Skeletal muscle cell (primary cell): ENCODE data around the gene NLRP13.
"Not testable (repeated sequence)": the region's sequence is repeated elsewhere in the genome, so short reads cannot be mapped to it uniquely, and the experiment has no call there.

Experiments
- DNase-seq: peaks from one replicate; pipeline ENCODE4 v3.0.0-alpha.2; 2010; ENCODE audit warnings: low read depth
- H3K4me3 ChIP-seq: 2 replicates; pipeline ENCODE4 v1.5.1; 2011; ENCODE audit warnings: low read depth, mild to moderate bottlenecking, control low read depth, low read length, moderate library complexity

Gene NLRP13, protein sequence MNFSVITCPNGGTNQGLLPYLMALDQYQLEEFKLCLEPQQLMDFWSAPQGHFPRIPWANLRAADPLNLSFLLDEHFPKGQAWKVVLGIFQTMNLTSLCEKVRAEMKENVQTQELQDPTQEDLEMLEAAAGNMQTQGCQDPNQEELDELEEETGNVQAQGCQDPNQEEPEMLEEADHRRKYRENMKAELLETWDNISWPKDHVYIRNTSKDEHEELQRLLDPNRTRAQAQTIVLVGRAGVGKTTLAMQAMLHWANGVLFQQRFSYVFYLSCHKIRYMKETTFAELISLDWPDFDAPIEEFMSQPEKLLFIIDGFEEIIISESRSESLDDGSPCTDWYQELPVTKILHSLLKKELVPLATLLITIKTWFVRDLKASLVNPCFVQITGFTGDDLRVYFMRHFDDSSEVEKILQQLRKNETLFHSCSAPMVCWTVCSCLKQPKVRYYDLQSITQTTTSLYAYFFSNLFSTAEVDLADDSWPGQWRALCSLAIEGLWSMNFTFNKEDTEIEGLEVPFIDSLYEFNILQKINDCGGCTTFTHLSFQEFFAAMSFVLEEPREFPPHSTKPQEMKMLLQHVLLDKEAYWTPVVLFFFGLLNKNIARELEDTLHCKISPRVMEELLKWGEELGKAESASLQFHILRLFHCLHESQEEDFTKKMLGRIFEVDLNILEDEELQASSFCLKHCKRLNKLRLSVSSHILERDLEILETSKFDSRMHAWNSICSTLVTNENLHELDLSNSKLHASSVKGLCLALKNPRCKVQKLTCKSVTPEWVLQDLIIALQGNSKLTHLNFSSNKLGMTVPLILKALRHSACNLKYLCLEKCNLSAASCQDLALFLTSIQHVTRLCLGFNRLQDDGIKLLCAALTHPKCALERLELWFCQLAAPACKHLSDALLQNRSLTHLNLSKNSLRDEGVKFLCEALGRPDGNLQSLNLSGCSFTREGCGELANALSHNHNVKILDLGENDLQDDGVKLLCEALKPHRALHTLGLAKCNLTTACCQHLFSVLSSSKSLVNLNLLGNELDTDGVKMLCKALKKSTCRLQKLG

DNA sequence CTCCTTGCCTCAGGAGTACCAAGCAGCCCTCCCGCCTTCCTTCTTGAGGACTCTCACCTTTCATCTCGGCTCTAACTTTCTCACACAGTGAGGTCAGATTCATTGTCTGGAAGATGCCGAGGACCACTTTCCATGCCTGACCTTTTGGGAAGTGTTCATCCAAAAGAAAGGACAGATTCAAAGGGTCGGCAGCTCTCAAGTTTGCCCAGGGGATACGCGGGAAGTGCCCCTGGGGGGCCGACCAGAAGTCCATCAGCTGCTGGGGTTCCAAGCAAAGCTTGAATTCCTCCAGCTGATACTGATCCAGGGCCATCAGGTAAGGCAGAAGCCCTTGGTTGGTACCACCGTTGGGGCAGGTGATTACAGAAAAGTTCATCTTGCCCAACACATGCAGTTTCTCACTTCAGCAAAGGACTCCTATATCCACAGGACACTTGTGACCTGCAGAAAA, at the start of gene NLRP13:
Gene NLRP13 (minus strand): TSS at position 401 of the 451 bp plus-strand sequence. CDS start 25 bp downstream, at position 376.
- H3K4me3 ChIP-seq = no peak within 1 kb of the TSS

DNA sequence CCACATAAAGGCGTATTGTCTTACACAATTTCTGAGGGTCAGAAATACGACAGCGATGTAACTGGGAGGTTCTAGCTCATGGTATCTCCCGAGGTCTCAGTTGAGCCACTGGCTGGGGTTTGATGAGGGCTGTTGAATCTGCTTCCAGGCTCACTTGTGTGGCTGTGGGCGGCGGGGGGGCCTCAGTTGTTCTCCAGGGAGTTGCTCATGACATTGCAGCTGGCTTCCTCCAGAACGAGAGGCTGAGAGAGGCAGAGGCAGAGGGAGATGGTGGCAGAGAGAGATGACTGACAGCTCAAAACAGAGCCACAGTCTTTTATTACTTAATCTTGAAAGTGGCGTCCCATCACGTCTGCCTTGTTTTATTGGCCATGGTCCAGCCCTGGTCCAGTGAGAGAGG, 48.3 kb upstream of the NLRP13 start:
- no peak overlapping the region for H3K4me3 ChIP-seq
- DNase-seq = no peak

More for the DNA sequence above, at the start of gene NLRP13:
- no peak for DNase-seq

DNA sequence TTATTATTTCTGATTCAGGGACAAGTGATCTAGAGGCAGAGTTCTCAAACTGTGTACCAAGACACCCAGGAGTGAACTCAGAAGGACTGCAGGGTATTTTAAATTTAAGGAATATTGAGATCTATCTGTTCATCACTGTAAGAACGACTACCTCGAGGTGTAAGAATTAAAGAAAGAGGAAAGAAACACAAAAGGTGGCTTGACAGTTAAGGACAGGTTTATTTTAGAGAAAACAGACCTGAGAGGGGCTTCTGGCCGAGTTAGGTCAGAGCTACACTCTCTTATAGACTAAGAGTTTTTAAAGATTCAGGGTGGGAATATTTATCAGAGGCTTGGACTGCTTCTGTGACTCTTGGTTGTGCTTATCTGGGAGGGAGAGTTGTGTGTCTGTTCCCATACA, 41.8 kb upstream of the NLRP13 start:
- no peak for DNase-seq
- H3K4me3 ChIP-seq = no peak overlapping the region

DNA sequence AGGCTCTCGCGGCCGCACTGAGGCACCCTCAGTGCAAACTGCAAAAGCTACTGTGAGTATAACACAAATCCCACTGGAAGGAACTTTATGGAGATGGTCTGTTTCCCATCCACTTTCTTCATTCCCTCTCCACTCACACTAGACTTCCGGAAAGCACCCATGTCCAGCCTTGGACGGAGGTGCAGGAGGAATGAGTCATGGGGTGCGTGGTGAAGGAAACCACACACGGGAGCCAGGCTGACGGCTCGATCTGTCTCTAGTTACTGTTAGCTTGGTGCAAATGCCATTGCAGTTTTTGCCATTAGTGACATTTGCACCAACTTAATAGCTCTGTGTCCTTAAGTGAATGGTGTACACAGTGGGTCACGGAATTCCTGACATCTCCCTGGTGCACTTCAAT, 30.1 kb upstream of the NLRP13 start:
- no peak for DNase-seq
- no peak overlapping the region for H3K4me3 ChIP-seq

DNA sequence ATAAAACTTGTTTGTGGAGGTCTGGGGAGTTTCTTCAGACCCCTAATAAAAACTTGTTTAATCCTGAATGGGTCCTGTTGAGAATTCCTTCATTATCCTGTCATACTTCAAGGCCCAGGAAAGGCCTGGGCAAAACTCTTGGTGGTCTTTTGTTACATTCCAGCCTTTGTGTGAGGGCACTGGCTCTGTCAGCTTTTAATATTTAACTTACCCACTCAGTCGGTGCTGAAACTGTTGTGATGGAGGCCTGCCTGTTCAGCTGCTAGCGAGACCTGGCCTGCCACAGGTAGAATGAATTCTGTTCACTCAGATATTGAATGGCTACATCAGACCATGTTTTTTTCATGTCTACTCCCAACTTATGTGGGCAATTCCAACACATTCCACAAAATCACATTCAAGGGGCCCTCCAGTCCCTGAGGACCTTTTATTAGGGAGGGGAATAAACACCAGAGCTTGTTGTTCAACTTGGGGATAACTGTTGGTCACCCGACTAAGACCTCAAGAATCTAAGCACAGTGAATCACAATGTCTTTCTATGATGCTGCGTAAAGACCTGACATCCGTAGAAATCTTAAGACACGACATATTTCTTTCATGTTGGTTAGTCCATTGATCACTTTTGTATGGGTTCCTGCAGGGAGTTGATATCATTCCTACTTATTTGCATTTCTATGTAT, 28.0 kb upstream of the NLRP13 start:
- no peak overlapping the region for H3K4me3 ChIP-seq
- DNase-seq = no peak

DNA sequence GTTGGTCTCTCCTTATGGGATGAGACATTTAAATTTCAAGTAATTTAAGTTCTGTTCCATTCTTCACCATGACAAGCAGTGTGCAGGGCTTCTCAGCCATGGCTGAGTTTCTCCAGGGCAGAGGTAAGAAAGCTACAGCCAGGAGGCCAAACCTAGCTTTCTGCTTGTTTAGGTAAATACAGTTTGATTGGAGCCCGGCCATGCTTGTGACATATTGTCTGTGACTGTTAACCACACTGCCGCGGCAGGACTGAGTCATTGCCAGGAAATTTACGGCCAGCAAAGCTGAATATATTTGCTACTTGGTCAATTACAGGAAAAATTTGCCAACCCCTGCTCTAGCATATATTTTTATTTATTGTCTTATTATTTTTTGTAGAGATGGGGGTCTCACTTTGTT, 26.2 kb upstream of the NLRP13 start:
- no peak for DNase-seq

DNA sequence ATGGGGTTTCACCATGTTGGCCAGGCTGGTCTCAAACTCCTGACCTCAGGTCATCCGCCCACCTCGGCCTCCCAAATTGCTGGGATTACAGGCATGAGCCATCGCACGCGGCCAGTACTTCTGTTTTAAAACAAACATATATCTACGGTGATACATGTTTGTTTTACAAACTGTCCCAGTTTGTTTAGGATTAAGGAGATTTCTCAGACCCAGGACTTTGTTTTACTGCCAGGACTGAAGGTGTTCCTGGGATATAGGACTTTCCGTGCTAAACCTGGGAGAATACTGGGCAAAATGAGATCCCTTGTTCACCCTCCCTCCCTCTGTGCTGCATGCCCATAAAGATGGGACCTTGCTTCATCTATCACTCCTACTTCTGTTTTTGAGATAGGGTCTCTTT, 24.3 kb upstream of the NLRP13 start:
- no peak for DNase-seq
- H3K4me3 ChIP-seq = no peak overlapping the region

More for the DNA sequence above, 26.2 kb upstream of the NLRP13 start:
- no peak overlapping the region for H3K4me3 ChIP-seq

GRCh38 chr19:55950566-55950965, 18.4 kb upstream of the NLRP13 start:
- DNase-seq, H3K4me3 ChIP-seq: not testable (repeated sequence)

DNA sequence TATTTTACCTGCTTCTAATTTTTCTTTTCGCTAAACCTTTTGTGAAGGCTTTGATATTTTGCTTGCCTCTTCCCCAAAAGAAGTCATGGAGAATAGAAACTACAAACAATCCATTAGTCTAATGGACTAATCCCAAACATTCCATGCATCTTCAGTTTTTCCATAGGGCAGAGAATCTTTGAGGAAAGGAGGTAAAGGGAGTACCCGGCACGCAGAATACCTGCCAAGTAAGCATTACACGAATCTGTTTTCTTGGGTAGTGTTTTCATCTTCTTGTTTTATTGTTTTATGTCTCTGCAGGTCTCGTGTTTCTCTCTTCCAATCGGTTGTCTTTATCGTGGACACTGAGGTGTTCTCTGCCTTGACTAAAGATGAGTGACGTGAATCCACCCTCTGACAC, 15.4 kb upstream of the NLRP13 start, which contains the start of gene NLRP8:
Gene NLRP8 (plus strand): TSS at position 301 of the 400 bp plus-strand sequence.
- H3K4me3 ChIP-seq = no peak within 1 kb of the TSS
- DNase-seq = no peak

DNA sequence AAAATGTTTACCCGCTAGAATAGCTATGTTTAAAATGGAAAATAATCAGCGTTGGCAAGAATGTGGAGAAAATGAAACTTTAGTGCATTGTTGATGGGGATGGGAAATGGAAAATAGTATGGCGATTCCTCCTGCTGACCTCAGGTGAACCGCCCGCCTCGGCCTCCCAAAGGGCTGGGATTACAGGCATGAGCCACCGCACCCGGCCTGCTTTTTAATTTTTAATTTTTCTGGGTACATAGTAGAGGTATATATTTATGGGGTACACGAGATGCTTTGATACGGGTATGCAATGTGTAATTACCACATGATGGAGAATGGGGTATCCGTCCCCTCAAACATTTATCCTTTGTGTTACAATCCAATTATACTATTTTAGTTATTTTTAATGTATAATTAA, 8.2 kb upstream of the NLRP13 start:
- no peak for DNase-seq
- H3K4me3 ChIP-seq = no peak overlapping the region

DNA sequence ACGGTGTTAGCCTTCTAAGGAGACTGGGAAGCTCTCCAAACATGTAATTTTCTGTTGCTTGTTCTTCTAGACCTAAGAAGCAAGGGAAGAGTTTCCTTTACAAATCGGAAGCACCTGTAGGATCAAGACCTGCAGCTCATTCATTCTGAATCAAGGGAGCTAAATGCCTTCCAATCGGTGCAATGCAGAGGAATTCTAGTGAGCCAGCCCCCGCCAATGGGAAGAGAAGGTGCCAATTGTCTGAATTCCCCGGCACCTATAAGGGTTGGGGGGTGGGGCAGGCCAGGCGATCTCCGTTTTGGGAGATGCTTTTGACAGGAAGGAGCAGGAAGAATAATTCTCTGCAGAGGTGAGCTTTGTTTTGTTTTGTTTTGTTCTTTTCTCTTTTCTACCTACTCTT, 7.1 kb upstream of the NLRP13 start:
- DNase-seq = no peak

GRCh38 chr19:55935206-55935605, 3.1 kb upstream of the NLRP13 start:
- no peak overlapping the region for H3K4me3 ChIP-seq
- DNase-seq = no peak

More for the DNA sequence above, 7.1 kb upstream of the NLRP13 start:
- H3K4me3 ChIP-seq = no peak overlapping the region

DNA sequence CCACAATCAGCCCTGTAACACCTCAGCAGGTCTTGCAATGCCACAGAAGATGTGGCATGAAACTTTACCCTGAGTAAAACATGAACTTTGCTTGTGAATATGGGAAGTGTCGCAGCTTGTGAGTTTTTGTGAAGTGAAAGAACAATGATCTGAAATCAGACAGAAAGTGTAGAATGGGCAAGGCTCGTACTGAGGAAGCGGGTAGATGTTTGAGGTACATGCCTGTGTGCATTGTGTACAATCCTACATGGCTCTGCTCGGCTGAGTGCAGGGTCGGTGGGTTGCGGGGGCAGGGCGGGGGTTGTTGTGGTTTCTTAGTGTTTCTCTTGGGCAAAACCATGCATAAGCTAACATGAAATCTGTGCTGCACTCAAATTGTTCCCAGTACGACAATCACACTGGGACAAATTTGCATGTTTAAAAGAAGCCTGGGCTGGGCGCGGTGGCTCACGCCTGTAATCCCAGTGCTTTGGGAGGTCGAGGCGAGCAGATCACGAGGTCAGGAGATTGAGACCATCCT, 1.1 kb downstream of the NLRP13 start:
- no peak for DNase-seq
- H3K4me3 ChIP-seq = no peak overlapping the region

GRCh38 chr19:55929258-55929657, 2.9 kb downstream of the NLRP13 start:
- not testable (repeated sequence) for H3K4me3 ChIP-seq, DNase-seq

DNA sequence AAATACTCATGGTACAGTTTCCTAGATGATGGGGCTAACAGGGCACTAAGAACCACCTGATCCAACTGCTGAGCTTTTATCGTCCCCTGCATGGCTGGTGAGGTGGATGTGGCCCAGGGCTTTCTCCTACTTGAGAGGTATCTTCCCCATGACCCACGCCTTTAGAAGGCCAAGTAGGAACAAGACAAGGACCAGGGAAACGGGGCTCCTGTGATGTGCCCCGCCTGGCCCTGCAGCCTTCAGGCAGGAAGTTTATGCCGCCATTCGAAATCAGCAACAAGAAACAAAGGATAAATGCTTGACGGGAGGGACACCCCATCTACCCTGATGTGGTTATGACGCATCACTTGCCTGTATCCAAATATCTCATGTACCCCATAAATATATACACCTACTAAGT, 4.1 kb downstream of the NLRP13 start:
- no peak overlapping the region for H3K4me3 ChIP-seq
- DNase-seq = no peak

DNA sequence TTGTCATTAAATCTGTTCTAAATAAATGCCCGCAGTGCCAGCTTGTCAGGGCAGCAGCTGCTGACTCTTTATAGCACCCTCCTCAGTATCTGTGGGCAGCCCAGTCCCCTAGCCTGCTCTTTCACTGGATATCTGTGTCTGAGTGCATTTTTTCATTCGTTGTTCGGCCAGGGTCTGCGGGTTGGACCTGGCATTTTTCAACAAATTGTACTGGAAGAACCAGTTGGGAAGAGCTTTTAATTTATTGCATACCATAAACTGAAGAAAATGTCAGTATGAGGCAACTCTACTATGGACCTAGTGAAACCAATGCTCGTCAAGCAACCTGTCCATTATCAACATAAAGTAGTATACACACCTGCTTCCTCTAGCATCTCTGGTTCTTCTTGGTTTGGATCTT, 8.6 kb downstream of the NLRP13 start:
- H3K4me3 ChIP-seq = no peak overlapping the region
- no peak for DNase-seq

- DNase-seq = no peak
- H3K4me3 ChIP-seq = no peak overlapping the region
Observed at GRCh38 chr19:55913643-55914268, 18.4 kb downstream of the NLRP13 start.

DNA sequence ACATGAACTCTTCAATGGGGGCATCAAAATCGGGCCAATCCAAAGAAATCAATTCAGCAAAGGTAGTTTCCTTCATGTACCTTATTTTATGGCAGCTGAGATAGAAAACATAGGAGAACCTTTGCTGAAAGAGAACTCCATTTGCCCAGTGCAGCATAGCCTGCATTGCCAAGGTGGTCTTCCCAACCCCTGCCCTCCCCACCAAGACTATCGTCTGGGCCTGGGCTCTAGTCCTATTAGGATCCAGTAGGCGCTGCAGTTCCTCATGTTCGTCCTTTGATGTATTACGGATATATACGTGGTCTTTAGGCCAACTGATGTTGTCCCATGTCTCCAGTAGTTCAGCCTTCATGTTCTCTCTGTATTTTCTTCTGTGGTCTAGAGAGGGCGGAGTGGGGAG, 19.2 kb downstream of the NLRP13 start:
- H3K4me3 ChIP-seq = no peak overlapping the region
- no peak for DNase-seq

GRCh38 chr19:55909801-55910200, 22.3 kb downstream of the NLRP13 start:
- no peak for DNase-seq
- H3K4me3 ChIP-seq = no peak overlapping the region
